Astrocyte (in vitro differentiated cells and primary cell): ENCODE data around the gene RASA1. TPM values are rescaled to one million over a fixed set of nuclear protein-coding genes. Genes with fewer than 3 reads are reported as not detected.

Experiments used
- DNase-seq: peaks from one replicate; pipeline ENCODE4 v3.0.0-alpha.2; 2010; ENCODE audit warnings: low read depth
- FAIRE-seq: peaks from 2 replicates; lab custom pipeline; 2011; peaks lifted over from hg19 to GRCh38; lab: Jason Lieb, UNC
- H2AFZ ChIP-seq: 2 replicates; pipeline ENCODE4 v1.6.0; 2012; ENCODE audit warnings: low read depth, low read length, inconsistent platforms
- H3K27ac ChIP-seq: 2 replicates; pipeline ENCODE4 v1.5.1; 2011; ENCODE audit warnings: low read depth, low read length, inconsistent platforms
- H3K27me3 ChIP-seq: 2 replicates; pipeline ENCODE4 v1.6.0; 2011; ENCODE audit warnings: low read length, inconsistent platforms; ENCODE audit not compliant: insufficient read depth
- H3K36me3 ChIP-seq: 2 replicates; pipeline ENCODE4 v1.5.1; 2011; ENCODE audit warnings: low read length, inconsistent platforms; ENCODE audit not compliant: insufficient read depth
- H3K4me1 ChIP-seq: 2 replicates; pipeline ENCODE4 v1.5.1; 2011; ENCODE audit warnings: low read length, inconsistent platforms; ENCODE audit not compliant: insufficient read depth
- H3K4me2 ChIP-seq: 2 replicates; pipeline ENCODE4 v1.6.0; 2012; ENCODE audit warnings: low read length, inconsistent platforms
- H3K4me3 ChIP-seq: 2 replicates; pipeline ENCODE4 v1.5.1; 2011; ENCODE audit warnings: low read depth, mild to moderate bottlenecking, low read length, inconsistent platforms; ENCODE audit not compliant: insufficient read depth
- H3K79me2 ChIP-seq: 2 replicates; pipeline ENCODE4 v1.6.0; 2012; ENCODE audit warnings: mild to moderate bottlenecking, low read length, inconsistent platforms; ENCODE audit not compliant: insufficient read depth
- H3K9ac ChIP-seq: 2 replicates; pipeline ENCODE4 v1.6.0; 2012; ENCODE audit warnings: mild to moderate bottlenecking, low read length, inconsistent platforms
- H3K9me3 ChIP-seq: 2 replicates; pipeline ENCODE4 v1.5.1; 2012; ENCODE audit warnings: low read depth, mild to moderate bottlenecking, low read length, inconsistent platforms; ENCODE audit not compliant: insufficient read depth
- H4K20me1 ChIP-seq: 2 replicates; pipeline ENCODE4 v1.6.0; 2012; ENCODE audit warnings: low read length, inconsistent platforms; ENCODE audit not compliant: insufficient read depth
- H3K27ac Mint-ChIP-seq: one replicate; pipeline ENCODE4 v1.8.0; 2021; ENCODE audit warnings: mild to moderate bottlenecking, mixed read lengths; ENCODE audit not compliant: unreplicated experiment
- H3K27me3 Mint-ChIP-seq: one replicate; pipeline ENCODE4 v1.8.0; 2021; ENCODE audit warnings: low read depth, mixed read lengths; ENCODE audit not compliant: unreplicated experiment
- H3K36me3 Mint-ChIP-seq: one replicate; pipeline ENCODE4 v1.8.0; 2021; ENCODE audit warnings: low read depth, mixed read lengths; ENCODE audit not compliant: unreplicated experiment
- H3K4me1 Mint-ChIP-seq: one replicate; pipeline ENCODE4 v1.8.0; 2021; ENCODE audit warnings: low read depth, mixed read lengths; ENCODE audit not compliant: unreplicated experiment
- H3K4me3 Mint-ChIP-seq: one replicate; pipeline ENCODE4 v1.8.0; 2021; ENCODE audit warnings: mild to moderate bottlenecking, moderate library complexity, mixed read lengths; ENCODE audit not compliant: unreplicated experiment
- H3K9me3 Mint-ChIP-seq: one replicate; pipeline ENCODE4 v1.8.0; 2021; ENCODE audit warnings: mild to moderate bottlenecking, mixed read lengths; ENCODE audit not compliant: unreplicated experiment
- CTCF ChIP-seq: IDR thresholded peaks from 2 replicates; pipeline ENCODE4 v1.5.1; 2011; ENCODE audit warnings: low read depth, mild to moderate bottlenecking, inconsistent platforms, low read length, moderate library complexity; ENCODE audit not compliant: insufficient read depth
- EZH2 ChIP-seq: IDR thresholded peaks from 2 replicates; pipeline ENCODE4 v1.6.1; 2012; ENCODE audit warnings: mild to moderate bottlenecking, low read length, inconsistent platforms; ENCODE audit not compliant: insufficient read depth
- total RNA-seq: library from RNA; stranded (reverse); gene quantifications from 2 replicates; pipeline ENCODE4 v1.2.1, GENCODE V29; 2021

RASA1 gene
- total RNA-seq, 1 donor from 2014 or later = 62.8 TPM

GRCh38 chr5:87246061-87246460 is 21.6 kb upstream of the RASA1 start:
- no peak overlapping the region for H3K4me3 ChIP-seq
- H3K27me3 ChIP-seq = no peaks in the 10 kb centered on the region
- TF ChIP-seq CTCF = no peak
- no peak for TF ChIP-seq EZH2
- no peak overlapping the region for H3K4me2 ChIP-seq
- no peaks in the 10 kb centered on the region for H3K27me3 Mint-ChIP-seq
- H3K79me2 ChIP-seq = no peaks in the 10 kb centered on the region
- H3K36me3 Mint-ChIP-seq = no peaks in the 10 kb centered on the region
- H3K4me3 Mint-ChIP-seq = no peak overlapping the region
- no peaks in the 10 kb centered on the region for H3K4me1 ChIP-seq
- no peak overlapping the region for H2AFZ ChIP-seq
- FAIRE-seq (no peak), DNase-seq (no peak)
- H3K36me3 ChIP-seq = no peaks in the 10 kb centered on the region
- H4K20me1 ChIP-seq = no peaks in the 10 kb centered on the region
- no peak overlapping the region for H3K27ac Mint-ChIP-seq
- peaks cover 13% of the 10 kb centered on the region for H3K4me1 Mint-ChIP-seq
- H3K9me3 ChIP-seq = no peaks in the 10 kb centered on the region
- H3K9ac ChIP-seq = no peak overlapping the region
- H3K9me3 Mint-ChIP-seq = no peaks in the 10 kb centered on the region
- H3K27ac ChIP-seq = no peak overlapping the region

- Mint-ChIP-seq H3K9me3 (no peaks in the 10 kb centered on the region), H3K27me3 (no peaks in the 10 kb centered on the region), H3K36me3 (no peaks in the 10 kb centered on the region), H3K27ac (no peak overlapping the region), H3K4me3 (no peak overlapping the region), H3K4me1 (no peaks in the 10 kb centered on the region)
- FAIRE-seq (no peak), DNase-seq (no peak)
- no peak overlapping the region for H3K27ac ChIP-seq
- no peaks in the 10 kb centered on the region for H3K4me1 ChIP-seq
- no peaks in the 10 kb centered on the region for H4K20me1 ChIP-seq
- no peak overlapping the region for H3K4me2 ChIP-seq
- H3K36me3 ChIP-seq = no peaks in the 10 kb centered on the region
- no peak overlapping the region for H3K4me3 ChIP-seq
- TF ChIP-seq EZH2 = no peak
- TF ChIP-seq CTCF = no peak
- H3K27me3 ChIP-seq = no peaks in the 10 kb centered on the region
- H3K79me2 ChIP-seq = no peaks in the 10 kb centered on the region
- no peaks in the 10 kb centered on the region for H3K9me3 ChIP-seq
- no peak overlapping the region for H3K9ac ChIP-seq
- H2AFZ ChIP-seq = no peak overlapping the region
Measured at GRCh38 chr5:87252283-87252605, 15.4 kb upstream of the RASA1 start.

- Histone ChIP-seq H3K9ac (no peak overlapping the region), H4K20me1 (no peaks in the 10 kb centered on the region), H3K36me3 (no peaks in the 10 kb centered on the region), H2AFZ (no peak overlapping the region), H3K4me2 (no peak overlapping the region), H3K4me3 (no peak overlapping the region), H3K27me3 (no peaks in the 10 kb centered on the region), H3K79me2 (no peaks in the 10 kb centered on the region), H3K27ac (no peak overlapping the region), H3K9me3 (no peaks in the 10 kb centered on the region), H3K4me1 (no peaks in the 10 kb centered on the region)
- Mint-ChIP-seq H3K9me3 (no peaks in the 10 kb centered on the region), H3K36me3 (no peaks in the 10 kb centered on the region), H3K4me1 (no peaks in the 10 kb centered on the region), H3K27ac (no peak overlapping the region), H3K4me3 (no peak overlapping the region), H3K27me3 (no peaks in the 10 kb centered on the region)
- FAIRE-seq (no peak), DNase-seq (no peak)
- no peak for TF ChIP-seq EZH2
- TF ChIP-seq CTCF = no peak
Measured at GRCh38 chr5:87254035-87254434, 13.6 kb upstream of the RASA1 start.
